Astrocyte of the cerebellum (primary cell): Measurements from ENCODE around the gene ABAT.

Source experiments
- DNase-seq: peaks from one replicate; pipeline ENCODE4 v3.0.0-alpha.2; 2011; ENCODE audit warnings: low read depth
- H3K4me3 ChIP-seq: 2 replicates; pipeline ENCODE4 v1.5.1; 2011; ENCODE audit warnings: mild to moderate bottlenecking, low read depth, low read length, moderate library complexity
- CTCF ChIP-seq: IDR thresholded peaks from 2 replicates; pipeline ENCODE4 v1.5.1; 2012; ENCODE audit warnings: low read length, low read depth, moderate library complexity, mild to moderate bottlenecking; ENCODE audit errors: missing control alignments
- in situ Hi-C: cut with HindIII; loops from 2 replicates; pipeline ENCODE4 v1.10.0; 2017; ENCODE audit warnings: low sequenced_read_pairs

Gene ABAT

GRCh38 chr16:8804313-8804712, 129.9 kb downstream of the ABAT start:
- in situ Hi-C loops, result loop anchor here (5.0 to 25.0 kb wide), 2 partner anchors 108 to 142 kb away; no protein-coding TSS in a partner anchor
- no peak for TF ChIP-seq CTCF
- DNase-seq, result no peak
- no peak overlapping the region for H3K4me3 ChIP-seq

- in situ Hi-C loops, result loop anchor here (25.0 kb wide), 1 partner anchor 106 kb away; no protein-coding TSS in a partner anchor
- no peak for TF ChIP-seq CTCF
- no peak for DNase-seq
- no peak overlapping the region for H3K4me3 ChIP-seq
Observed at GRCh38 chr16:8806272-8806983, 132.0 kb downstream of the ABAT start.

DNA sequence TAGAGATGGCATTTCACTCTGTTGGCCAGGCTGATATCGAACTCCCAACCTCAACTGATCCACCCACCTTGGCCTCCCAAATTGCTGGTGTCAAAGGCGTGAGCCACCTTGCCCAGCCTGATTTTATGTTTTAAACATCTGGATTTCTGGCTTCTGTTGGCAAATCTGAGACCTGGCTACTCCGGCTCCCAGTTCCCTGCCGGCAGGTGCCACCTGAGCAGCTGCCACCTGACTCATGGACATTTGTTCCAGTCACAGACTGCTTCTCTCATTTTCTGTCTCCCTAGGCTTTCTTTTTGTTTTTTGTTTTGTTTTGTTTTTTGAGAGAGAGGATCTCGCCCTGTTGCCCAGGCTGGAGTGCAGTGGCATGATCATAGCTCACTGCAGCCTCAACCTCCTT, 132.8 kb downstream of the ABAT start:
- no peak for TF ChIP-seq CTCF
- no peak overlapping the region for H3K4me3 ChIP-seq
- no peak for DNase-seq
- in situ Hi-C loops, result loop anchor here (25.0 kb wide), 1 partner anchor 105 kb away; no protein-coding TSS in a partner anchor

DNA sequence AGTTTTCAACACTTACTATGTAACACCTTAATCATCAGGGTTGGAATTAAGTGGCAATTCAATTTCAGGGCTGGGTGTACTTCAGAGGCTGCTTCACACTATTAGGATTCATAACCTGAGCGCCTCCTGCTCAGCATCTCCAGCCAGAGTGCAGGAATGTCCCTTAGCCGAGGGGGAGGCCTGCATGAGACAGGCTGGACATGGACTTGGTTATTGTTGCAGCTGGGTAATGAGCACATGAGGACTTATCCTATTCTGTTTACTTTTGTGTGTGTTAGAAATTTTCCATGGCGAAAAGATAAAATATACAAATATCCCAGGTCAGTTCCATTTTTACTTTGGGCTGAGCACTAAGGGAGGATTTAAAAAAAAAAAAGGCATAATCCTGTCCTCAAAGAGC, 133.6 kb downstream of the ABAT start:
- no peak for TF ChIP-seq CTCF
- no peak for DNase-seq
- H3K4me3 ChIP-seq, result no peak overlapping the region
- in situ Hi-C loops, result loop anchor here (25.0 kb wide), 1 partner anchor 104 kb away; no protein-coding TSS in a partner anchor

GRCh38 chr16:8808613-8809353, 134.4 kb downstream of the ABAT start:
- DNase-seq, result no peak
- in situ Hi-C loops, result loop anchor here (25.0 kb wide), 1 partner anchor 104 kb away; no protein-coding TSS in a partner anchor
- no peak overlapping the region for H3K4me3 ChIP-seq
- TF ChIP-seq CTCF, result no peak

DNA sequence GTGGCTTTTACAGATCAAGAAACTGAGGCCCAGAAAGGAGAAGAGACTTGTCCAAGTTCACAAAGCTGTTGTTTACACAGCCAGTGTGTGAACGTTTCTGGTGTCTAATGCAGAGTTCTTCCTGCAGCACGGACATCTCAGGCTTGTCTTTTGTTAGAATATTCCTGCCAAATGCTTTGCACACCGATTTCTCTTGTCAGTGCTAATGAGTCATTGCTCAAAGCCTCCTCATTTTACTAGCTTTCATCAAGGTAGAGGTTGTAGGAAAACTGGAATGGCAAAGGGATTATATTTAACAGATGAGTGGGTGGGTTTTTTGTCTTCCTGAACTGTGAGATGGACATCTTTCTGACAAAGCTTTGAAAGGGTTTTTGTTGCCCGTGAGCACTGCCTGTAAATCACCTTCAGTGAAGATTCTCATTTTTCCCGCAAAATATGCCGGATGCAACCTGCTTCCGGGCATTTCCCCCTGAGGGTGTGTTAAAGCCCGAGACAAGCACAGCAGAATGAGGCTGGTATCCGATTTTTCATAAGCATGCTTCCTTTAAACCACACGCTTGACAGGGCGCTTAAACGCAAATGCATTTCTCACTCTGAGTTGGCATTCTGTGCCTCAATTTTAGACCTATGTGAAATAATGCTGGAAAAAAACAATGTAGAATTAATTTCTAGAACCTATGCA, 137.9 kb downstream of the ABAT start:
- TF ChIP-seq CTCF, result no peak
- DNase-seq, result no peak
- no peak overlapping the region for H3K4me3 ChIP-seq
- in situ Hi-C loops, result loop anchor here (25.0 kb wide), 1 partner anchor 100 kb away; no protein-coding TSS in a partner anchor
